GM12891 (cell line): ENCODE results near the gene LST1. TPM values are rescaled to one million over a fixed set of nuclear protein-coding genes. Genes with fewer than 3 reads are reported as not detected.

Experiments
- DNase-seq: peaks from one replicate; pipeline ENCODE4 v3.0.0; 2011; ENCODE audit warnings: low spot score; ENCODE audit not compliant: insufficient read length
- FAIRE-seq: peaks from 2 replicates; lab custom pipeline; 2011; peaks lifted over from hg19 to GRCh38; lab: Jason Lieb, UNC
- PAX5 ChIP-seq: IDR thresholded peaks from 2 replicates; pipeline ENCODE4 v1.6.1; 2011; ENCODE audit warnings: low read length, moderate library complexity, mild to moderate bottlenecking; ENCODE audit not compliant: insufficient read depth, severe bottlenecking
- POLR2A ChIP-seq: IDR thresholded peaks from 2 replicates; pipeline ENCODE4 v1.6.1; 2011; ENCODE audit warnings: low read depth, low read length, control low read depth
- POLR2AphosphoS5 ChIP-seq: IDR thresholded peaks from 2 replicates; pipeline ENCODE4 v1.6.1; 2011; ENCODE audit warnings: low read depth, low read length, control low read depth
- POU2F2 ChIP-seq: IDR thresholded peaks from 2 replicates; pipeline ENCODE4 v1.6.1; 2011; ENCODE audit warnings: low read depth, mild to moderate bottlenecking, control low read depth, low read length, moderate library complexity
- SPI1 ChIP-seq: IDR thresholded peaks from 2 replicates; pipeline ENCODE4 v1.6.1; 2011; ENCODE audit warnings: low read depth, low read length, control low read depth
- TAF1 ChIP-seq: IDR thresholded peaks from 2 replicates; pipeline ENCODE4 v1.6.1; 2011; ENCODE audit warnings: low read depth, low read length, control low read depth
- polyA plus RNA-seq: library from polyadenylated mRNA; unstranded; fragments of >200 nt; gene quantifications from one replicate; pipeline ENCODE4 v1.2.1, GENCODE V29; 2012; ENCODE audit warnings: low read depth, missing spikeins, inconsistent platforms; ENCODE audit not compliant: missing spikeins

The LST1 gene
- polyA plus RNA-seq, result 45.5 TPM

- DNase-seq (no peak), FAIRE-seq (no peak)
- TF ChIP-seq POU2F2 (no peak), SPI1 (peak; percentile 18; the same call in 1 of the 2 replicates)
Measured at GRCh38 chr6:31586008-31586407, at the start of gene LST1. LST1 (plus strand) TSS chr6:31586277; CDS start chr6:31587300, 1,023 bp downstream.

GRCh38 chr6:31538805-31539400 is 47.2 kb upstream of the LST1 start:
- no peak for FAIRE-seq
- DNase-seq, result no peak
- TF ChIP-seq PAX5 (no peak), POLR2A (no peak), SPI1 (no peak), POLR2AphosphoS5 (no peak), POU2F2 (no peak; the same call in 1 of the 2 replicates), TAF1 (no peak)

GRCh38 chr6:31540640-31541039 is 45.4 kb upstream of the LST1 start:
- no peak for TF ChIP-seq POU2F2
- no peak for TF ChIP-seq SPI1
- no peak for TF ChIP-seq PAX5
- TF ChIP-seq POLR2A, result no peak
- TF ChIP-seq TAF1, result no peak
- no peak for TF ChIP-seq POLR2AphosphoS5
- DNase-seq (no peak), FAIRE-seq (no peak)

- no peak for DNase-seq
- FAIRE-seq, result no peak
- TF ChIP-seq TAF1 (no peak), POLR2AphosphoS5 (no peak), SPI1 (no peak)
Measured at GRCh38 chr6:31541059-31541657, 44.9 kb upstream of the LST1 start.

GRCh38 chr6:31541658-31542521 is 44.2 kb upstream of the LST1 start, which contains the start of gene DDX39B:
DDX39B (minus strand) TSS chr6:31542003; CDS start chr6:31540532, 1,471 bp downstream.
- DNase-seq, result peak; percentile 76
- no peak for TF ChIP-seq PAX5
- peak; percentile 45; the same call in 1 of the 2 replicates for TF ChIP-seq SPI1
- peak; percentile 100 for TF ChIP-seq TAF1
- peak; percentile 97 for TF ChIP-seq POLR2A
- peak; percentile 79 for TF ChIP-seq POU2F2
- TF ChIP-seq POLR2AphosphoS5, result peak; percentile 97
- FAIRE-seq, result peak; percentile 91

- DNase-seq (no peak), FAIRE-seq (no peak)
- TF ChIP-seq POLR2AphosphoS5, result no peak
- no peak for TF ChIP-seq POLR2A
- no peak for TF ChIP-seq SPI1
- TF ChIP-seq POU2F2, result no peak
- TF ChIP-seq TAF1, result no peak
- TF ChIP-seq PAX5, result no peak
Measured at GRCh38 chr6:31543639-31544038, 42.4 kb upstream of the LST1 start.

GRCh38 chr6:31544676-31545075 is 41.4 kb upstream of the LST1 start:
- no peak for TF ChIP-seq SPI1
- TF ChIP-seq POU2F2, result no peak
- TF ChIP-seq POLR2A, result no peak
- DNase-seq (no peak), FAIRE-seq (no peak)

GRCh38 chr6:31545291-31545690 is 40.8 kb upstream of the LST1 start:
- TF ChIP-seq POLR2A (no peak), SPI1 (no peak), TAF1 (no peak), POLR2AphosphoS5 (no peak), POU2F2 (no peak), PAX5 (no peak)
- DNase-seq (no peak), FAIRE-seq (no peak)

- DNase-seq, result no peak
- peak; percentile 83 for FAIRE-seq
- TF ChIP-seq PAX5 (peak; percentile 26), POU2F2 (no peak)
Measured at GRCh38 chr6:31546339-31546957, 39.6 kb upstream of the LST1 start, which contains the start of gene ATP6V1G2. ATP6V1G2 (minus strand) TSS chr6:31546608; CDS start chr6:31546559, 49 bp downstream.
